ENCODE data around the gene SYT1.

- no peak for TF ChIP-seq TCF7L2 (IDR thresholded peaks at IDR 0.05; ENCODE audit: borderline replicate concordance, extremely low read depth, insufficient read depth, insufficient read length)
- TF ChIP-seq, protein P1, sequence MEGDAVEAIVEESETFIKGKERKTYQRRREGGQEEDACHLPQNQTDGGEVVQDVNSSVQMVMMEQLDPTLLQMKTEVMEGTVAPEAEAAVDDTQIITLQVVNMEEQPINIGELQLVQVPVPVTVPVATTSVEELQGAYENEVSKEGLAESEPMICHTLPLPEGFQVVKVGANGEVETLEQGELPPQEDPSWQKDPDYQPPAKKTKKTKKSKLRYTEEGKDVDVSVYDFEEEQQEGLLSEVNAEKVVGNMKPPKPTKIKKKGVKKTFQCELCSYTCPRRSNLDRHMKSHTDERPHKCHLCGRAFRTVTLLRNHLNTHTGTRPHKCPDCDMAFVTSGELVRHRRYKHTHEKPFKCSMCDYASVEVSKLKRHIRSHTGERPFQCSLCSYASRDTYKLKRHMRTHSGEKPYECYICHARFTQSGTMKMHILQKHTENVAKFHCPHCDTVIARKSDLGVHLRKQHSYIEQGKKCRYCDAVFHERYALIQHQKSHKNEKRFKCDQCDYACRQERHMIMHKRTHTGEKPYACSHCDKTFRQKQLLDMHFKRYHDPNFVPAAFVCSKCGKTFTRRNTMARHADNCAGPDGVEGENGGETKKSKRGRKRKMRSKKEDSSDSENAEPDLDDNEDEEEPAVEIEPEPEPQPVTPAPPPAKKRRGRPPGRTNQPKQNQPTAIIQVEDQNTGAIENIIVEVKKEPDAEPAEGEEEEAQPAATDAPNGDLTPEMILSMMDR (IDR thresholded peaks at IDR 0.05 in 2 of 3, conservative IDR thresholded peaks at IDR 0.05 in 1 of 3; ENCODE audit: borderline replicate concordance in 1 of 3, insufficient read depth in 1 of 3, low read depth in 2 of 3, low read length in 2 of 3) = no peak
- TF ChIP-seq POLR2AphosphoS5 (IDR thresholded peaks at IDR 0.05; ENCODE audit: low read depth, low read length) = no peak
- no peak for TF ChIP-seq POLR2A (IDR thresholded peaks at IDR 0.05; ENCODE audit: borderline replicate concordance, extremely low read depth, insufficient read depth, insufficient read length)
- TF ChIP-seq, protein P2, sequence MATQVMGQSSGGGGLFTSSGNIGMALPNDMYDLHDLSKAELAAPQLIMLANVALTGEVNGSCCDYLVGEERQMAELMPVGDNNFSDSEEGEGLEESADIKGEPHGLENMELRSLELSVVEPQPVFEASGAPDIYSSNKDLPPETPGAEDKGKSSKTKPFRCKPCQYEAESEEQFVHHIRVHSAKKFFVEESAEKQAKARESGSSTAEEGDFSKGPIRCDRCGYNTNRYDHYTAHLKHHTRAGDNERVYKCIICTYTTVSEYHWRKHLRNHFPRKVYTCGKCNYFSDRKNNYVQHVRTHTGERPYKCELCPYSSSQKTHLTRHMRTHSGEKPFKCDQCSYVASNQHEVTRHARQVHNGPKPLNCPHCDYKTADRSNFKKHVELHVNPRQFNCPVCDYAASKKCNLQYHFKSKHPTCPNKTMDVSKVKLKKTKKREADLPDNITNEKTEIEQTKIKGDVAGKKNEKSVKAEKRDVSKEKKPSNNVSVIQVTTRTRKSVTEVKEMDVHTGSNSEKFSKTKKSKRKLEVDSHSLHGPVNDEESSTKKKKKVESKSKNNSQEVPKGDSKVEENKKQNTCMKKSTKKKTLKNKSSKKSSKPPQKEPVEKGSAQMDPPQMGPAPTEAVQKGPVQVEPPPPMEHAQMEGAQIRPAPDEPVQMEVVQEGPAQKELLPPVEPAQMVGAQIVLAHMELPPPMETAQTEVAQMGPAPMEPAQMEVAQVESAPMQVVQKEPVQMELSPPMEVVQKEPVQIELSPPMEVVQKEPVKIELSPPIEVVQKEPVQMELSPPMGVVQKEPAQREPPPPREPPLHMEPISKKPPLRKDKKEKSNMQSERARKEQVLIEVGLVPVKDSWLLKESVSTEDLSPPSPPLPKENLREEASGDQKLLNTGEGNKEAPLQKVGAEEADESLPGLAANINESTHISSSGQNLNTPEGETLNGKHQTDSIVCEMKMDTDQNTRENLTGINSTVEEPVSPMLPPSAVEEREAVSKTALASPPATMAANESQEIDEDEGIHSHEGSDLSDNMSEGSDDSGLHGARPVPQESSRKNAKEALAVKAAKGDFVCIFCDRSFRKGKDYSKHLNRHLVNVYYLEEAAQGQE (IDR thresholded peaks at IDR 0.05; ENCODE audit: low read depth) = no peak
- TF ChIP-seq EZH2 (IDR thresholded peaks at IDR 0.05) = no peak
- TF ChIP-seq SP1 (IDR thresholded peaks at IDR 0.05; ENCODE audit: low read depth) = no peak
- TF ChIP-seq CEBPB (IDR thresholded peaks at IDR 0.05; ENCODE audit: low read depth) = no peak
- no peak for TF ChIP-seq RAD21 (IDR thresholded peaks at IDR 0.05; ENCODE audit: low read depth)
- no peak for TF ChIP-seq ZBTB33 (IDR thresholded peaks at IDR 0.05; ENCODE audit: extremely low read depth, insufficient replicate concordance, low read length)
- no peak for TF ChIP-seq EZH2phosphoT487 (IDR thresholded peaks at IDR 0.05; ENCODE audit: borderline replicate concordance)
- no peak for TF ChIP-seq YY1 (IDR thresholded peaks at IDR 0.05; ENCODE audit: extremely low read depth, insufficient replicate concordance, low read depth, low read length)
Observed at GRCh38 chr12:79191391-79191790, 326.8 kb downstream of the SYT1 start.

Measured in HCT116 (cell line).